ENCODE measurements around the gene USP34.

The USP34 gene

GRCh38 chr2:61334466-61334865, 136.4 kb downstream of the USP34 start:
- TF ChIP-seq TSHZ2 (CRISPR knock-in tag; IDR thresholded peaks at IDR 0.05) = no peak
- no peak for TF ChIP-seq ARNTL (CRISPR knock-in tag; IDR thresholded peaks at IDR 0.05; ENCODE audit: borderline replicate concordance, low read depth)
- TF ChIP-seq GLIS3 (CRISPR knock-in tag; IDR thresholded peaks at IDR 0.05) = no peak
- no peak for TF ChIP-seq ZFP3 (CRISPR knock-in tag; IDR thresholded peaks at IDR 0.05)
- TF ChIP-seq CREB5 (CRISPR knock-in tag; IDR thresholded peaks at IDR 0.05; ENCODE audit: low read depth) = no peak
- TF ChIP-seq PATZ1 (CRISPR knock-in tag; IDR thresholded peaks at IDR 0.05; ENCODE audit: borderline replicate concordance) = no peak
- TF ChIP-seq CSRNP3 (CRISPR knock-in tag; IDR thresholded peaks at IDR 0.05) = no peak
- TF ChIP-seq CSDC2 (CRISPR knock-in tag; IDR thresholded peaks at IDR 0.05) = no peak
- no peak for TF ChIP-seq POU6F1 (CRISPR knock-in tag; IDR thresholded peaks at IDR 0.05; ENCODE audit: borderline replicate concordance, low read depth)
- TF ChIP-seq ZNF8 (CRISPR knock-in tag; IDR thresholded peaks at IDR 0.05) = no peak

GRCh38 chr2:61328707-61329251, 142.1 kb downstream of the USP34 start:
- ATAC-seq = no peak
- TF ChIP-seq ZNF8 (CRISPR knock-in tag; IDR thresholded peaks at IDR 0.05) = no peak

More at GRCh38 chr2:61334466-61334865, 136.4 kb downstream of the USP34 start:
- ATAC-seq = no peak

GRCh38 chr2:61327173-61327572, 143.7 kb downstream of the USP34 start:
- ATAC-seq = no peak
- TF ChIP-seq SNAI2 (CRISPR knock-in tag; IDR thresholded peaks at IDR 0.05) (no peak), POU6F1 (CRISPR knock-in tag; IDR thresholded peaks at IDR 0.05; ENCODE audit: borderline replicate concordance, low read depth) (no peak), OSR1 (CRISPR knock-in tag; IDR thresholded peaks at IDR 0.05) (no peak), ZFP30 (CRISPR knock-in tag; IDR thresholded peaks at IDR 0.05) (no peak), ESRRG (CRISPR knock-in tag; IDR thresholded peaks at IDR 0.05) (no peak), CSRNP3 (CRISPR knock-in tag; IDR thresholded peaks at IDR 0.05) (no peak), ZNF70 (CRISPR knock-in tag; IDR thresholded peaks at IDR 0.05) (no peak), ZC3H10 (CRISPR knock-in tag; IDR thresholded peaks at IDR 0.05) (no peak), TSHZ2 (CRISPR knock-in tag; IDR thresholded peaks at IDR 0.05) (no peak), PPARA (CRISPR knock-in tag; IDR thresholded peaks at IDR 0.05; ENCODE audit: borderline replicate concordance) (no peak), PATZ1 (CRISPR knock-in tag; IDR thresholded peaks at IDR 0.05; ENCODE audit: borderline replicate concordance) (no peak), ZNF565 (CRISPR knock-in tag; conservative IDR thresholded peaks at IDR 0.05; ENCODE audit: low read depth) (no peak), ZFP3 (CRISPR knock-in tag; IDR thresholded peaks at IDR 0.05) (no peak), TOX (CRISPR knock-in tag; IDR thresholded peaks at IDR 0.05; ENCODE audit: borderline replicate concordance) (no peak), ZNF8 (CRISPR knock-in tag; IDR thresholded peaks at IDR 0.05) (no peak)
